HG03442 (cell line): ENCODE measurements around the gene LBHD2.
"Not testable (repeated sequence)": the region's sequence is repeated elsewhere in the genome, so short reads cannot be mapped to it uniquely, and the experiment has no call there.

ENCODE experiments used
- ATAC-seq: cut with Tn5 transposase; IDR thresholded peaks from one replicate; pipeline ENCODE4 v1.9.1; 2021; ENCODE audit warnings: mild to moderate bottlenecking, moderate library complexity; ENCODE audit not compliant: unreplicated experiment

The LBHD2 gene

GRCh38 chr14:103103461-103104388, 19.7 kb downstream of the LBHD2 start:
- no peak for ATAC-seq

- ATAC-seq = no peak
These were observed 20.3 kb downstream of the LBHD2 start for GRCh38 chr14:103104389-103104653.

DNA sequence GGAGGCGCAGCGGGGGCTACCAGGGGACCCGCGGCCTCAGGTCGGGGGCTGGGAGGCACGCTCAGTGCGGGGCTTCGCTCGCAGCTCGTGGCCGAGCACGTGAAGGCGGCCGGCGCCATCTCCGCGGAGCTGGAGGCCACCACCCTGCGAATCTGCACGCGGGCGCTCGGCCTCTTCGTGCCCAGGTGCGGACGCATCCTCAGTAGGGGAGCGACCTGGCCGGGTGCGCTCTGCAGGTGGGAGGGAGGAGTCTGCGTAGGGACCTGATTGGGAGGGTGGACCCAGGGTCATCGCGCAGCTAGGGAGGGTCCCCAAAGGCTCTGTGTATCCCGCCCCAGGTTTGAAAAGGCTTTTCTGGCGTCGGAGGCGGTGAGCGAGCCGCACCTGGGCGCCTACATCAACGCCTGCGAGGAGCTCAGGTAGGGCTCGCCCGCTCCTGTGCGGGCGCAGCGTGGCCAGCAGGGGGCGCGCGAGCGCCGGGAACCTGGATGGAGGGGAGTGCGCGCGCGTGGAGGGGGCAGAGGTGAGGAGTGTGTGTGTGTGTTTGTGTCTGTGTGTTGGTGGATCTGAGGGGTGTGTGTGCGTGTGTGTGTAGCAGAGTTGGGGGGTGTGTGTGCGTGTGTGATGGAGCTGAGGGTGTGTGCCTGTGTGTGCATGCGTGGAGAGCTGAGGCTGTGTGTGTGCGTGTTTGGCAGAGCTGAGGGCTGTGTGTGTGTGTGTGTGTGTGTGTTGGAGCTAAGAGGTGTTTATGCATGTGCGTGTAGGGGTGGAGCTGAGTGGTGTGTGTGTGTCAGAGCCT, 20.8 kb downstream of the LBHD2 start:
- peak; percentile 40 for ATAC-seq

DNA sequence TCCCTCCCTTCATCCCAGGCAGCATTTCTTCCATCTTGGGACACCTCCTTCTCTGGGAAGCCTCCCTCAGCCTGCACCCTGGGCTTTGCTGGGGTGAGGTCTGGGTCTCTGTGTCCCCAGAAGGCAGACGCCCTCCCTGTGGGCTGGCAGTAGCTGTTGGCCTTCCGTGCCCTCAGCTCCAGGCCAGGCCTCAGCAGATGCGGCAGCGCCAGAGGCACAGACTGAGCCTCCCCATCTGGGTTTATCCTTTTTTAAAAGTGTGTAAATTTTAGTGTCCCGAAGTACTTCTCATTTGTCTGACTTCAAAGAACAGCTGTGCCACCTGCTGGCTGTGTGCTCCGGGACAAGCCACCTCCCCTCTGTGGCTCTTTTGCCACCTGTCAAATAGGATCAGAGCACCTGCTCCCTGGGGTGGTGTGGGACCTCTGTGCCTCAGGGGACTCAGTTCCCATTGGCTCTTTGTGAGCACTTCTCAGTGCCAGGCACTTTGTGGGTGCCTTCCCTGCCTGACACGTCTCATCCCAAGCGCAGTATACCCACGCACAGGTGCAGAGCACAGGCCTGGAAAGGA, 21.7 kb downstream of the LBHD2 start:
- ATAC-seq = no peak

GRCh38 chr14:103107455-103107854, 23.4 kb downstream of the LBHD2 start:
- no peak for ATAC-seq

- no peak for ATAC-seq
These were observed 24.1 kb downstream of the LBHD2 start for GRCh38 chr14:103107941-103108748.

GRCh38 chr14:103108749-103109207, 24.8 kb downstream of the LBHD2 start:
- ATAC-seq = no peak

DNA sequence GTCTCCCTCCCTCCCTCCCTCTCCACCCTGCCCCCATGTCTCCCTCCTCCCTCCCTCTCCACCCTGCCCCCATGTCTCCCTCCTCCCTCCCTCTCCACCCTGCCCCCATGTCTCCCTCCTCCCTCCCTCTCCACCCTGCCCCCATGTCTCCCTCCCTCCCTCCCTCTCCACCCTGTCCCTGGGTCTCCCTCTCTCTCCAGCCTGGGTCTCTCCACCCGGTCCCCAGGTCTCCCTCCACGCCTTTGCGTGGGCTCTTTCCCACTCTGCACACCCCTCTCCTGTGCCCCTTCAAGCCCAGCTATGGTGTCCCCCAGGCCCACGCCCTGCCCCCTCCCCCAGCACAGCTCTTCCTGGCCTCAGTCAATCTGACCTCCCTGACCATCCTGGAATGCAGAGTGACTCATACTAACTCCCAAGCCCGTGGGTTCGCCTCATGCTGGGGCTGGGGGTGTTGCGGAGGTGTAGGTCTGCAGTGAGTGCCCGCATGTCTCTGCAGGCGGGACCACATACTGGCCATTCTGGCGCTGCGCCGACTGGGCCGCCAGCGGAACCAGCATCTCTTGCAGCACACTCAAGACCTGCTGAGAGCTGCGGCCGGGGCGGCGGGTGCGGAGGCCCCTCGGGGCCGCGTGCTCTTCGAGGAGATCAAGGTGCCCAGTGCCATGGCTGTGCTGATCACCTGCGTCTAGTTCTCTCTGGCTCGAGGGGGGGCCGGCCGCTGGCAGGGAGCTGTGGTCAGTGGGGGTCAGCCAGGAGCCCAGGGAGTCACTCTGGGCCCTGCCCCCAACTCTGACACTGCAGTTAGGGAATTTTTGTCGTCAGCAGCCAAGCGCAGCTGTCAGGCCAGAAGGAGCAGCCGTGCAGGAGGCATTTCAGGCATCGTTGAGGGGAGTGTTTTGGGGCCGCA, 25.8 kb downstream of the LBHD2 start:
- no peak for ATAC-seq

GRCh38 chr14:103110681-103111231, 26.7 kb downstream of the LBHD2 start:
- no peak for ATAC-seq

GRCh38 chr14:103111232-103111868, 27.3 kb downstream of the LBHD2 start:
- no peak for ATAC-seq

- no peak for ATAC-seq
These were observed 28.6 kb downstream of the LBHD2 start for GRCh38 chr14:103112400-103113243.

- no peak for ATAC-seq
These were observed 29.3 kb downstream of the LBHD2 start for GRCh38 chr14:103113303-103113702.

DNA sequence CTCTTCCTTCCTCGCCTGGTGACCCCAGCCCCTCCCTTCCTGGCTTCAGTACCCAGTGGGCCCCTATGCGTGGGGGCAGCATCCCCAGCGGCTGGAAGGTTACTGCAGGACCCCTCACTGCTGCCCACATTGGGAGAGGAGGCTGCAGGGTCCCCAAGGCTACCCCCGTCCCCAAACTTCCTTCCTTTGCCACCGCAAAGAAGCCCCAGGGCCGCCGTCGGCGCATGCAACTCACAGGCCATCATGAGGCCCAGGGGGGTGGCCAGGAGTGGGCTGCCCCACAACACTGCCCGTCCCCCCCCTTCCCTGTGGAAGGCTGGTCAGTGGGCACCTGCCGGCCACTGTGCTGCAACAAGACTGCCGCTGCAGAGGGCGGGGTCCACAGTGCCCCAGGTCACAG, 29.8 kb downstream of the LBHD2 start:
- no peak for ATAC-seq

DNA sequence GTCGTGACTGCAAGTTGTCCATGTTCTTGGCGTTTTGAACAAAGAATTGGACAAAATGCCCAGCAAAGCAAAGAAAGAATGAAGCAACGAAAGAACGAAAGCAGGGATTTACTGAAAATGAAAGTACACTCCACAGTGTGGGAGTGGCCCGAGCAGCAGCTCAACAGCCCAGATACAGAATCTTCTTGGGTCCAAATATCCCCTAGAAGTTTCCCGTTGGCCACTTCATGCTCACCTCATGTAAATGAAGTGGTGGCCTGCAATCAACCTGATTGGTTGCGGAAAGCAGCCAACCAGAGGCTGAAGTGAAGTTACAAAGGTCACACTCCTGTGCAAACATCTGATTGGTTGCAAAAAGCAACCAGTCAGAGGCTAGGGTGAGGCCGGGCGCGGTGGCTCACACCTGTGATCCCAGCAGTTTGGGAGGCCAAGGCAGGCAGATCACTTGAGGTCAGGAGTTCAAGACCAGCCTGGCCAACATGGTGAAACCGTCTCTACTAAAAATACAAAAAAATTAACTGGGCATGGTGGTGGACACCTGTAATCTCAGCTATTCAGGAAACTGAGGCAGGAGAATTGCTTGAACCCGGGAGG, 31.2 kb downstream of the LBHD2 start:
- ATAC-seq = not testable (repeated sequence)

DNA sequence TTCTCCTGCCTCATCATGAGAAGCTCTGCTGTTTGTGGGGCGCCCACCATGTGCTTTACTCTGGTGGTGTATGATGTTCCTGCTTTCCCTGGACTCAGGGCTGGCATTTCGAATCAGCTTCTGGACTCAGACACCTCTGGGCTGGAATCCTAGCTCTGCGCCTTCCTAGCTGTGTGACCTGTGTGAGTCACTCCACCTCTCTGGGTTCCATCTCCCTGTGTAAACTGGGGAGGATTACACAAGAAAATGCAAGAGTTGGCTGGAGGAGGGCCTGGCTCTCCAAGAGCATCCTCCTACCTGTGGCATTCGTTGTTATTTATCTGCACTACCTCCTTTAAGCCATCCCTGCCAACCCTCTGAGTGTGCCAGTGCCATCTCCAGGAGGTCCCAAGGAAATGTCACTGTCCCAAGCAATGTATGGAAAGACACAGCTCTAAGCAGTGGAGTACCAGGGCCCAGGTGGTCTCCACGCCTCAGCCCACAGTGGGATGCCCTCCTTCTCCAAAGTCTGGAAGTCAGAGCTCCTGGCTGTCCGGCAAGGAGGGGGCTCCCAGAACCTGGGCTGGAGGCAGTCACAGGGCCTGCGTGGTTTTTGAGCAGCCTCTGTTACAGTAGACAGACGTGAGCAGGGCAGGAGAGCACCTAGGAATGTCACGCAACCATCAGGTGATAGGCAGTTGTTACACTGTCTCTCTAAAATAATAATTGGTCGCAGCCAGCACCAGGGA, 32.0 kb downstream of the LBHD2 start:
- ATAC-seq = no peak

DNA sequence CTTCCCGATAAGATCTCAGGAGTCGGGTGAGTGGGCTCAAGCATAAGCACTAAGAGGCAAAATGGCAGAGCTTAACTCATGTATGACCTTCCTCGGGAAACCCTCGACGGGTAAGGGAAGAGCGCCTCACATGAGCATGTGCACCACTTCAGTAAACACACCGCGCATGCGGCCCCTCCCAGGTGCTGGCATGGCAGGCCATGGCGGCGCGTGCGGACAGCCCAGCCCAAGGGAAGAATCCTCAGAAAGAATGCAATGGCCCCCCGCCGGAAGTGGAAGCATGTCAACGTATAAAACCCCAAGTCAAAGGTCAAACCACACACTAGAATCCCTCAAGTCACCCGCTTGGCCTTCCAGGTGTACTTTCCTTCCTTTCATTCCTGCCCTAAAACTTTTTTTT, 32.6 kb downstream of the LBHD2 start:
- ATAC-seq = no peak

GRCh38 chr14:103117499-103117898, 33.5 kb downstream of the LBHD2 start:
- ATAC-seq = not testable (repeated sequence)
